Subcutaneous adipose tissue (tissue), 4 donors: ENCODE measurements around the gene GPRASP2. TPM values are rescaled to one million over a fixed set of nuclear protein-coding genes. Genes with fewer than 3 reads are reported as not detected.

Experiments used
- small RNA-seq: library from RNA; depleted of rRNA; stranded (forward); fragments of <200 nt; gene quantifications from one replicate; pipeline ENCODE3, GENCODE V24; 2016
- total RNA-seq, 4 donors: library from RNA; depleted of rRNA; stranded (reverse); fragments of >200 nt; gene quantifications; one replicate each; pipeline ENCODE4 v1.1.0, GENCODE V29; 2016
- TF ChIP-seq, protein P1 (sequence below): fragments of 450-650 bp; IDR thresholded peaks from one replicate; pipeline ENCODE4 v1.5.1; 2016; ENCODE audit warnings: low read depth, mild to moderate bottlenecking, control low read depth, antibody characterized with exemption, moderate library complexity

GPRASP2 gene
- total RNA-seq, 4 donors from 2014 or later = 1.8 to 6.8 (median 5.8) TPM

DNA sequence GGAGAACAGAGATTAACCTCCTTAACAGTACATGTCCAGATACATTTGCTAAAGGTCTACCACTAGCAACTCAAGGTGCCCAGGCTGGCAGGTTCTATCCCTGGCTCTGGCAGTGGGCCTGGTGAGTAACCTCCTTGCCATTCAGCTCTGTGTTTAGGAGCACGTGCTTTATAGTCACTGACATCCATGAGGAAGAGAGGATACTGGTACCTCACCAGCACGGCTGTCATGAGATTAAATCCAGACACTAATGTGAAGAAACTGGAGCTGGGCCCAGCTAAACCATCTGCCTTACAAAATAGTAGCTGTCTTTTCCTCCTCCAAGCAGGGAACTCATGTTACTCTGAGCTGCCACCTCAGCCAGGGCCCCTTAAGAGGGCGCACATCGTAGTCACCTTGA lies 53.6 kb downstream of the GPRASP2 start:
- TF ChIP-seq, protein P1, sequence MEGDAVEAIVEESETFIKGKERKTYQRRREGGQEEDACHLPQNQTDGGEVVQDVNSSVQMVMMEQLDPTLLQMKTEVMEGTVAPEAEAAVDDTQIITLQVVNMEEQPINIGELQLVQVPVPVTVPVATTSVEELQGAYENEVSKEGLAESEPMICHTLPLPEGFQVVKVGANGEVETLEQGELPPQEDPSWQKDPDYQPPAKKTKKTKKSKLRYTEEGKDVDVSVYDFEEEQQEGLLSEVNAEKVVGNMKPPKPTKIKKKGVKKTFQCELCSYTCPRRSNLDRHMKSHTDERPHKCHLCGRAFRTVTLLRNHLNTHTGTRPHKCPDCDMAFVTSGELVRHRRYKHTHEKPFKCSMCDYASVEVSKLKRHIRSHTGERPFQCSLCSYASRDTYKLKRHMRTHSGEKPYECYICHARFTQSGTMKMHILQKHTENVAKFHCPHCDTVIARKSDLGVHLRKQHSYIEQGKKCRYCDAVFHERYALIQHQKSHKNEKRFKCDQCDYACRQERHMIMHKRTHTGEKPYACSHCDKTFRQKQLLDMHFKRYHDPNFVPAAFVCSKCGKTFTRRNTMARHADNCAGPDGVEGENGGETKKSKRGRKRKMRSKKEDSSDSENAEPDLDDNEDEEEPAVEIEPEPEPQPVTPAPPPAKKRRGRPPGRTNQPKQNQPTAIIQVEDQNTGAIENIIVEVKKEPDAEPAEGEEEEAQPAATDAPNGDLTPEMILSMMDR = no peak

DNA sequence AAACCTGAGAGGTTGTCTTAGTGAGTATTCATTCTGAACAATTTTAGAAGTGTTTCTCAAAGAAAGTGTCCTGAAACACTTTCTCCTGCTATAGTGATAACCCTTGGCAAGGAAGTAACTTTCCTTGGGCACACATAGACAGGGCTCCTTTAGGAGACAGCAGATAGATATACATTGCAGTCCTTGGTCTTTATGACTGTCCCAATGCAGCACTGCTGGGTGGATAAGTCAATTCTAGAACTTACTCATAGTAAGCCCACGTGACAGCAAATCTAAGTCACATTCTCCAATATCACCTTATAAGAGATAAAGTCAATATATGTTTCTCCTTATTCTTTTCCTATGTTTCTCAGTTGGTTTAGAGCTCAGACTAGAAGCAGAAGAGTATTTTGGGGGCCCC lies 55.0 kb downstream of the GPRASP2 start:
- TF ChIP-seq, protein P1 = no peak

Small RNA genes lying within 50 kb of the gene (small RNA-seq; reads per million reads assigned to genes)
- gene RNU6-589P = not detected

Other genes with a start within 250 kb of the GPRASP2 start
- gene TCP11X2, start 240.6 kb upstream of the GPRASP2 start, total RNA-seq = not detected
- 1 to 10 TPM in 1 of 4 donors, under 1 TPM in 1, not detected in 2; 0.85 to 1.3 TPM for gene TMSB15A, start 195.7 kb upstream of the GPRASP2 start, total RNA-seq
- gene ARMCX5, start 112.9 kb upstream of the GPRASP2 start, total RNA-seq = 10 to 100 TPM in 1 of 4 donors, 1 to 10 TPM in 3; 7.5 to 11.0 (median 8.6) TPM
- 1 to 10 TPM; 5.5 to 7.9 (median 7.3) TPM for gene GPRASP1, start 61.0 kb upstream of the GPRASP2 start, total RNA-seq
- 1 to 10 TPM in 3 of 4 donors, under 1 TPM in 1; 0.75 to 3.7 (median 2.1) TPM for gene GPRASP3, start 8.3 kb downstream of the GPRASP2 start, total RNA-seq
- 1 to 10 TPM in 3 of 4 donors, not detected in 1; 2.2 to 4.9 (median 3.6) TPM for gene RAB40AL, start 224.8 kb downstream of the GPRASP2 start, total RNA-seq